Thymus (tissue), 11 donors: ENCODE results near the gene GRPEL2. TPM values are rescaled to one million over a fixed set of nuclear protein-coding genes. Genes with fewer than 3 reads are reported as not detected.

ENCODE experiments used
- DNase-seq, 9 donors: peaks; one replicate each; pipeline ENCODE4 v3.0.0-alpha.2; 2013; ENCODE audit warnings: low spot score in 9 of 9, low read depth in 6 of 9, missing footprints in 1 of 9
- H3K27ac ChIP-seq, 2 donors: one replicate each; pipeline ENCODE4 v1.5.1; 2013; ENCODE audit warnings: control low read depth in 1 of 2, low read depth in 1 of 2, low read length in 1 of 2, mild to moderate bottlenecking in 1 of 2, moderate library complexity in 1 of 2
- H3K27me3 ChIP-seq, 2 donors: one replicate each; pipeline ENCODE4 v1.5.1; 2013; ENCODE audit warnings: low read length in 1 of 2; ENCODE audit not compliant: control insufficient read depth in 2 of 2, insufficient read depth in 1 of 2
- H3K36me3 ChIP-seq, 2 donors: one replicate each; pipeline ENCODE4 v1.5.1; 2013; ENCODE audit warnings: low read length in 1 of 2, mild to moderate bottlenecking in 1 of 2, moderate library complexity in 1 of 2; ENCODE audit not compliant: control insufficient read depth in 2 of 2, insufficient read depth in 2 of 2
- H3K4me1 ChIP-seq, 2 donors: one replicate each; pipeline ENCODE4 v1.5.1; 2013; ENCODE audit warnings: low read length in 2 of 2; ENCODE audit not compliant: control insufficient read depth in 2 of 2, insufficient read depth in 2 of 2
- H3K4me3 ChIP-seq, 2 donors: one replicate each; pipeline ENCODE4 v1.5.1; 2013; ENCODE audit warnings: low read length in 2 of 2, control low read depth in 1 of 2, mild to moderate bottlenecking in 1 of 2
- H3K9me3 ChIP-seq, 2 donors: one replicate each; pipeline ENCODE4 v1.5.1; 2013; ENCODE audit warnings: low read length in 1 of 2, mild to moderate bottlenecking in 1 of 2; ENCODE audit not compliant: control insufficient read depth in 2 of 2, insufficient read depth in 1 of 2
- WGBS: extraction: QIAGEN DNeasy Blood & Tissue Kit; methylation state at CpG from one replicate; pipeline ENCODE4 v1.1.7; 2013; 5-methylcytosine and 5-hydroxymethylcytosine counted together
- polyA plus RNA-seq: library from polyadenylated mRNA; stranded (reverse); fragments of 200-250 nt; gene quantifications from one replicate; pipeline ENCODE4 v1.2.3, GENCODE V29; 2013
- total RNA-seq: library from RNA; stranded (reverse); fragments of 120-200 nt; gene quantifications from one replicate; pipeline ENCODE4 v1.2.4, GENCODE V29; 2013
- donor health status: healthy.

The GRPEL2 gene
- total and polyA plus RNA-seq, 2 donors = 9.5 to 13.2 TPM

- H3K4me3 ChIP-seq = no peak overlapping the region
- H3K9me3 ChIP-seq = no peaks in the 10 kb centered on the region
- WGBS = 49% methylated on average over 16 of the region's 16 CpGs
- DNase-seq = peak in 8 of 9 donors; percentile 38 to 82 (median 65)
- no peaks in the 10 kb centered on the region for H3K36me3 ChIP-seq
- H3K27me3 ChIP-seq = no peaks in the 10 kb centered on the region
- H3K4me1 ChIP-seq = peaks cover 6 to 19% of the 10 kb centered on the region in 2 donors
- H3K27ac ChIP-seq = no peak overlapping the region
These were observed 36.7 kb downstream of the GRPEL2 start for GRCh38 chr5:149381986-149382338.

DNA sequence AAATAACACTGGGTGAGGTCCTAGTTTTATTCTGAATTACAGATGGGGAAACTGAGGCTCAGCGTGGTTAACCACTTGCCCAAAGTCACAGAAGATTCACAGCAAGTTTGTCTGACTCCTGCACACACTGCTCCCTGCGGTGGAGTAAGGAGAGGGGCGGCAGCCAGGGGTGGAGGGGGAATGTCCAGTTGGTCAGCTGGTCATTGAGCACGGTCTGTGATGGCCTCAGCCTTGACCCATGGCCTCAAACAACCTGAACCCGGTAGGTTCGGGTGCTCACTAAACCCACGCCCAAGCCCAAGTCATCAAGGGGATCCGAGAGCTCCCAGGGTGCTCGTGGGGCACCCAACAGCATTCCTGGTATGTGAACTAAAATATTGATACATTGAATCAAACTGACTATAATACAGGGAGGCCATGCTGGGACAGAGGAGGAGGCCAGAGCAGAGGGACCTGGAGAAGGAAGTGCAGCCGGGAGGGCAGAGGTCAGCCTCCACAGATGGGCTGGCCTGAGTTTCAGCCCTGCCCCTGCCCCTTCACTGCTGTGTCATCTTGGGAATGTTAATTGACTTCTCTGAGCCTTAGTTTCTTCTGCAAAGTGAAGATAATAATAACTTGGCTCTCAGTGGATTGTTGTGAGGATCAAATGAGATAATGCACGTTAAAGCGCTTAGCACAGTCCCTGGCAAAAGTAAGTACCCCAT is 37.4 kb downstream of the GRPEL2 start:
- no peak overlapping the region for H3K4me3 ChIP-seq
- H3K27ac ChIP-seq = no peak overlapping the region
- peaks cover 6 to 20% of the 10 kb centered on the region in 2 donors for H3K4me1 ChIP-seq
- 95% methylated on average over 12 of the region's 12 CpGs for WGBS
- H3K36me3 ChIP-seq = no peaks in the 10 kb centered on the region
- no peaks in the 10 kb centered on the region for H3K27me3 ChIP-seq
- no peak for DNase-seq
- H3K9me3 ChIP-seq = no peaks in the 10 kb centered on the region

GRCh38 chr5:149383399-149383798 is 38.1 kb downstream of the GRPEL2 start:
- Histone ChIP-seq H3K4me1 (peaks cover 6 to 20% of the 10 kb centered on the region in 2 donors), H3K36me3 (no peaks in the 10 kb centered on the region), H3K4me3 (no peak overlapping the region), H3K9me3 (no peaks in the 10 kb centered on the region), H3K27me3 (no peaks in the 10 kb centered on the region), H3K27ac (no peak overlapping the region)
- no peak for DNase-seq
- 95% methylated on average over 9 of the region's 9 CpGs for WGBS

DNA sequence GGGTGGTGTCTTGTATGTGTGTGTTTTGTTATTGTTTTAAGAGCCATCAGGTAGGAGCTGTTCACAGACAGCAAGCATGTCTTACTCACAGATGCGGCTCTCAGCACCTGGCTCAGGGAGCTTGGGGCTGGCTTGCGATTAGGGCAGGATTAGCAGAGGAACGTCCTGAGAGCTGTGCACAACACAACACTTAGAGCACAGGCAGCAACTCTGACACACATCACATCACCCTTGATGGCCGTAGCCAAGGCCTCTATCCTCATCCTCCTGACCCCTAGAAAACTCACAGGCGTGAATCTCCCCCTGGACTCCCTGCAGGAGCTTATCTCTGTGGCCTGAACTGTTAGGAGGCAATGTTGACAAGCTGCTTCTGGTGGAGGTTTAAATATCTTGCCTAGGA is 40.9 kb downstream of the GRPEL2 start:
- no peaks in the 10 kb centered on the region for H3K36me3 ChIP-seq
- peak in 5 of 9 donors; percentile 14 to 46 (median 30) for DNase-seq
- no peaks in the 10 kb centered on the region for H3K9me3 ChIP-seq
- no peak overlapping the region for H3K4me3 ChIP-seq
- H3K4me1 ChIP-seq = peaks cover 6 to 20% of the 10 kb centered on the region in 2 donors
- 86% methylated on average over 5 of the region's 5 CpGs for WGBS
- H3K27me3 ChIP-seq = no peaks in the 10 kb centered on the region
- H3K27ac ChIP-seq = peak overlapping the region in 1 of 2 donors; percentile 92

- 97% methylated on average over 9 of the region's 9 CpGs for WGBS
- DNase-seq = no peak
These were observed 41.9 kb downstream of the GRPEL2 start for GRCh38 chr5:149387081-149387631.

GRCh38 chr5:149387982-149388381 is 42.7 kb downstream of the GRPEL2 start:
- Histone ChIP-seq H3K27me3 (no peaks in the 10 kb centered on the region), H3K4me1 (peaks cover 6 to 20% of the 10 kb centered on the region in 2 donors), H3K4me3 (no peak overlapping the region), H3K9me3 (no peaks in the 10 kb centered on the region), H3K36me3 (no peaks in the 10 kb centered on the region), H3K27ac (no peak overlapping the region)
- WGBS = 98% methylated on average over 1 of the region's 1 CpG
- no peak for DNase-seq

More at GRCh38 chr5:149387081-149387631, 41.9 kb downstream of the GRPEL2 start:
- Histone ChIP-seq H3K36me3 (no peaks in the 10 kb centered on the region), H3K4me3 (no peak overlapping the region), H3K4me1 (peaks cover 6 to 20% of the 10 kb centered on the region in 2 donors), H3K27ac (no peak overlapping the region), H3K27me3 (no peaks in the 10 kb centered on the region), H3K9me3 (no peaks in the 10 kb centered on the region)

GRCh38 chr5:149388498-149389190 is 43.3 kb downstream of the GRPEL2 start:
- Histone ChIP-seq H3K9me3 (no peaks in the 10 kb centered on the region), H3K36me3 (no peaks in the 10 kb centered on the region), H3K4me1 (peaks cover 6 to 20% of the 10 kb centered on the region in 2 donors), H3K27me3 (no peaks in the 10 kb centered on the region), H3K4me3 (no peak overlapping the region), H3K27ac (no peak overlapping the region)
- no peak for DNase-seq
- WGBS = 78% methylated on average over 7 of the region's 7 CpGs

- Histone ChIP-seq H3K36me3 (no peaks in the 10 kb centered on the region), H3K27ac (no peak overlapping the region), H3K4me3 (no peak overlapping the region), H3K27me3 (no peaks in the 10 kb centered on the region), H3K9me3 (no peaks in the 10 kb centered on the region), H3K4me1 (peaks cover 6 to 20% of the 10 kb centered on the region in 2 donors)
- 90% methylated on average over 11 of the region's 11 CpGs for WGBS
- DNase-seq = no peak
These were observed 44.5 kb downstream of the GRPEL2 start for GRCh38 chr5:149389552-149390495.
